GM21515 (cell line): ENCODE measurements around the gene ATG9B.
"Not testable (repeated sequence)": the region's sequence is repeated elsewhere in the genome, so short reads cannot be mapped to it uniquely, and the experiment has no call there.

Experiments used
- ATAC-seq: cut with Tn5 transposase; IDR thresholded peaks from one replicate; pipeline ENCODE4 v1.9.1; 2021; ENCODE audit not compliant: unreplicated experiment

The ATG9B gene

GRCh38 chr7:151039850-151040548 is 15.7 kb upstream of the ATG9B start:
- no peak for ATAC-seq

- ATAC-seq: no peak
Observed at GRCh38 chr7:151038951-151039849, 14.9 kb upstream of the ATG9B start.

GRCh38 chr7:151035902-151036301 is 11.6 kb upstream of the ATG9B start:
- no peak for ATAC-seq

DNA sequence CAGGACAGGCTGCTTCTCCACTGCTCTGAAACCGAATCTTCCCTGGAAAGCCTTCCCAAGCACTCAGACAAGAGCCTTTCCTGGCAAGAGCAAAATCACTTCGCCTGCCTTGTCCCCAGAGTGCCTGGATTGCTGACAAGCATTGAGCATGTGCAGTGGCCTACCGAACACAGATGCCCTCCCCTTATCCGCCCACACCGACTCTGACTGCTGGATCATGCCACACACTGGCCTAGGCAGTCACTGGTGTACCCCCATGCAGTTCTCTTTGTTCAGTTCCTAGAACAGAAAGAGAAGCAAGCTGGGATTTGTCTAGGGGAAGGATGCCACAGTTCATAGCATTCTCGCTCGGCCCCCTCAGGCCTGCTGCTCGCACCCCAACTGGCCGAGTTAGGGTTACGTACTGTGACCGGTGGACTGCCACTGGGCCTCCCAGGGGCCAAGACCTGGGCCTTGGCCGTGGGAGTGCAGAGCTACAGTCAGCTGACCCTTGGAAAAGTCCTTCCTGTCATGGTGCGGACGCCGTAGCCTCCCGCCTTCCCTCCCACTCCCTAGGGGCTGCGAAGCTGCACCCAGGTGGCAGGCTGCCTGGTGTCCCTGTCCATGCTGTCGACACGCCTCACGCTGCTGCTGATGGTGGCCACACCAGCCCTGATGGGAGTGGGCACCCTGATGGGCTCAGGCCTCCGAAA is 10.9 kb upstream of the ATG9B start:
- ATAC-seq: no peak

DNA sequence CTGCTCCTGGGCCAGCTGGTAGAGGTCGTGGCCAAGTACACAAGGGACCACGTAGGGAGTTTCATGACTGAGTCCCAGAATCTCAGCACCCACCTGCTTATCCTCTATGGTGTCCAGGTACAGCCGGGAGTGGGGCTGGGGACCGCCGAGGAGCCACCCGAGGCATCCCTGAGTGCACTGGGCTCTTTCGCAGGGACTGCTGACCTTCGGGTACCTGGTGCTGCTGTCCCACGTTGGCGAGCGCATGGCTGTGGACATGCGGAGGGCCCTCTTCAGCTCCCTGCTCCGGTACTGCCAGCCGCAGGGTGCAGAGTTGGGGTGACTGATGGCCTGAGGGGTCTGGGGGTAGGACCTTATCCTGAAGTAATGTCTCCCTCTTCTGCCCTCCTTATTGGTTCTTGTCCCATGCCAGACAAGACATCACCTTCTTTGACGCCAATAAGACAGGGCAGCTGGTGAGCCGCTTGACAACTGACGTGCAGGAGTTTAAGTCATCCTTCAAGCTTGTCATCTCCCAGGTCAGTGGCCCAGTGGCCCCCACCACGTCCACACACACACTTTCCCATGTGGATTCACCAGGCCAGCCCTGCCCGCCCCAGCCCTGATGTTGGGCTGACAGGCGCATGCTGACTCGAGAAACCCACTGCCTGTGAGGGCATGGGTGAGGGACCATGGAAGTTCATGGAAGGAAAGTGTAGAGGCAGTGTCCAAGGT is 10.2 kb upstream of the ATG9B start:
- no peak for ATAC-seq

GRCh38 chr7:151033864-151034249 is 9.6 kb upstream of the ATG9B start:
- no peak for ATAC-seq

GRCh38 chr7:151032936-151033863 is 8.9 kb upstream of the ATG9B start:
- ATAC-seq: no peak

DNA sequence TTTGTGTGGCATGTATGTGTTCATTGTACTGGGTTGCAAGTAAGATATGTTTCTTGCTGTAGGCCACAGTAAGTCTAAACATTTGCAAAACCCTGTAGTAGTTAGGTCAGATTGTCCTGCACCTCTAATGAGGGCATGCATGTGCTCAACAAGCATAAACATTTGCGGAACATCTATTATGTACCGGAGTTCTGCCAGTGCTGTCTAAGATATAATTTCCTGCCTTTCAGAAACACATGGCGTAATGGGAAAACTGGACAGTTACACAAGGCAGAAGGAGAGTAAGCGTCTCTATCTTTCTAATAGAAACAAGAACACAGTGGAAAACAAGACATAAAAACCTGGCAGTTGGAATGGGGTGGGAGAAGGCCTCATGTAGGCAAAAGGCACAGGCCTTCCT is 6.7 kb upstream of the ATG9B start:
- no peak for ATAC-seq

GRCh38 chr7:151028948-151029501 is 4.7 kb upstream of the ATG9B start:
- no peak for ATAC-seq

GRCh38 chr7:151028131-151028947 is 4.0 kb upstream of the ATG9B start, which contains the start of gene ABCB8:
TSS of gene ABCB8 (plus strand) at chr7:151028450. CDS start at chr7:151028516, 66 bp downstream.
- peak; percentile 96 for ATAC-seq

DNA sequence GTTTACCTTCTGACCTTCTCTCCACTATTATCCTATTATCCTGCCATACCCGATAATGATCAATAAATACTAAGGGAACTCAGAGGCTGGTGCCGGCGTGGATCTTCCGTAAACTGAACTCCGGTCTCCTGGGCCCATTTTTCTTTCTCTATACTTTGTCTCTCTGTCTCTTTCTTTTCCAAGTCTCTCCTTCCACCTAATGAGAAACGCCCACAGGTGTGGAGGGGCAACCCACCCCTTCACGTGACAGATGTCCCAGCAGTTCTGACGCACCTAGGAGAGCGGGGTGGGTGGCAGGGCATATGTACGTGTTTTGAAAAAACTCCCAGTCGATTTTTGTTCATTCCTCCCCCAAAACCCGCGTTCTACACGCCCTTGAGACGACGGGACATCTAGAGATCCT is 3.4 kb upstream of the ATG9B start:
- ATAC-seq: peak; percentile 2

DNA sequence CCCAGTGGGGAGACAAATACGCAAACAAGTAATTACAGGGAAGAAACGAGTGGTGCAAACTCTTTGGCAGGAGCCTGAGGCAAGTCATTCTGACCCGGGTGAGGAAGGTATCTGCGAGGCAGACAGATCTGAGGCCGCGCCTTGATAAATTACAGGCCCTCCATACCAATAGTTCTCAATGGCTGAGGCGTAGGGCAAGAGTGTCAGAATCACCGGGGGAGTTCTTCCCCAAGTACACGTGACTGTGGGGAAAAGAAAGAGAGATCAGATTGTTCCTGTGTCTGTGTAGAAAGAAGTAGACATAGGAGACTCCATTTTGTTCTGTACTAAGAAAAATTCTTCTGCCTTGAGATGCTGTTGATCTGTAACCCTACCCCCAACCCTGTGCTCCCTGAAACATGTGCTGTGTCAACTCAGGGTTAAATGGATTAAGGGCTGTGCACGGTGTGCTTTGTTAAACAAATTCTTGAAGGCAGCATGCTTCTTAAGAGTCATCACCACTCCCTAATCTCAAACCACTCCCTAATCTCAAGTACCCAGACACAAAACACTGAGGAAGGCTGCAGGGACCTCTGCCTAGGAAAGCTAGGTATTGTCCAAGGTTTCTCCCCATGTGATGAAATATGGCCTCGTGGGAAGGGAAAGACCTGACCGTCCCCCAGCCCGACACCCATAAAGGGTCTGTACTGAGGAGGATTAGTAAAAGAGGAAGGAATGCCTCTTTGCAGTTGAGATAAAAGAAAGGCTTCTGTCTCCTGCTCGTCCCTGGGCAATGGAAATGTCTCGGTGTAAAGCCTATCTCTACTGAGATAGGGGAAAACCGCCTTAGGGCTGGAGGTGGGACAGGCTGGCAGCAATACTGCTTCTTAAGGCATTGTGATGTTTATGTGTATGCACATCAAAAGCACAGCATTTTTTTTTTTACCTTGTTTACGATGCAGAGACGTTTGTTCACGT is 2.8 kb upstream of the ATG9B start:
- not testable (repeated sequence) for ATAC-seq

DNA sequence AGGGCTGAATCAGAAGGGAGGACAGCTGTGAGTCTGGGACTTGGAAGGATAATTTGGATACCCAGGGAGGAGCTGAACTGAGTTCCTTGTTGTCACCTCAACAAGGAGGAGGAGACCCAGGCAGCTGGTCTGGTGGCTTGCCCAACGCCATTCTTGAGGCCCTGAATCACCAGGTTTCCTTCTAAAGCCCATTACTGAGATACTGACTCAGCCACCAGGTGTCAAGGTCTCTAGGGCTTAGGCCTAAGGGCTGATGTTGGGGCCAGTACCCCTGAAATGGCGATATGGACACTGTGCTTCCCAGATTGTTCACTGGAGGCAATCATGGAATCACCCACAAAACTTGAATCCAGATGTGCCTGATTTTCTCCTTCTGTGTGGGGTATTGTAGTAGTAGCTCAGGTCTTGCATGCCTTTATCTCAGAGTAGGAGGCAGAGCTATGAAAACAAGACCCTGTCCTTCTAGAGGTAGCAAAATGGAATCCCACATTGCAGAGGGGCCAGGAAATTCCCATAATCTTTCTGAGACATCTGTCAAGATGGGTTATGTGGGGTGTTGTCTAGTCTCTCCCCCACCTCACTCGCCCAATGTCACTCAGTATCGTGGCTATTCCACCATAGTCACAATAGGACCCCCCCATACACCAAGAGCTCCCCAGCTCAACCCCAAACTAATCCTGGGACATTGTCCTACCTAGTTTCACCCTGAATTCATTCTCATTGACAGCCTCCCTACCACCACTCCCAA is 1.8 kb upstream of the ATG9B start:
- no peak for ATAC-seq

DNA sequence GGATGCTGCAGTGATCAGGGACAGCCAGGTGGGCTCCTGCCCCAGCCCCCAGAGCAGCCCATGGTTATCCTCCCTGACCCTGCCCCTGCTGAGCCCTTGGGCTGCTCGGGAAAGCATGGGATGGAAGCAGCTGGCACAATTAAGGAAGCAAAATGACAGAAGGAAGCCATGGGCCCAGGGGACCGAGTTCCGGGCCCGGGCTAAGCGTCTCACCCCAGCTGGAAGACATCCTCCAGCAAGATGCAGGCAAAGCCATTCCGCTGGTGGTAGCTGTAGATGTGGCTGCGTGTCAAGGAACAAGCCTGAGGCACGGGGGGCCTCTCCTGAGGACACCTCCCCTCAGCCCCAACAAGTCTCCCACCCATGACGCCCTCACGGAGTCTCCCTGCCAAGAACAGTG is 1.1 kb downstream of the ATG9B start:
- ATAC-seq: no peak

DNA sequence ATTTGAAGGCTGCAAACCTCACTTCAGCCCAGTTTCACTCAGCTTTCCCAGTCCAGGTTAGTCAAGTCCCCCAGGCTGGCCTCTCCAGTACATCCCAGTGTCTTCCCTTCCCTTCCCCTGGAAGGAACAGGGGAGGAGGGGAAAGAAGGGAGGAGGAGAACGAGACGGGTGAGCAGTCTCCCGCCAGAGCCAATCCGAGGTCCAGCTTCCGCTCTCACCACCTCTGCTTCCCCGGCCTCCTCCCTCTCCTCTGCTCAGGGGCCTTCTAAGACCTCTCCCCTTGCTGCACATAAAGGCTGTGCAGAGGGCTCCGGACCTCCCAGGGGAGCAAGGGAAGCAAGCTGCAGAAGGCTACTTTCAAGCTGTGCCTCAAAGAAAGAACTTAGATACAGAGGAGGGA is 4.1 kb downstream of the ATG9B start:
- no peak for ATAC-seq

GRCh38 chr7:151019130-151019447 is 5.2 kb downstream of the ATG9B start:
- no peak for ATAC-seq
